DOHH2 (cell line): ENCODE data around the gene MAPK8IP1.

Experiments used
- EZH2phosphoT487 ChIP-seq: fragments of 200-600 bp; sonication (generic); IDR thresholded peaks from 2 replicates; pipeline ENCODE4 v1.6.1; 2017; ENCODE audit warnings: borderline replicate concordance, mild to moderate bottlenecking, antibody characterized with exemption, low read length, moderate library complexity, mixed read lengths
- TF ChIP-seq, protein P1 (sequence below): fragments of 200-600 bp; sonication (generic); IDR thresholded peaks from one replicate; pipeline ENCODE4 v1.5.1; 2014; ENCODE audit warnings: antibody characterized with exemption, mild to moderate bottlenecking, low read depth, low read length; ENCODE audit not compliant: poor library complexity, severe bottlenecking

DNA sequence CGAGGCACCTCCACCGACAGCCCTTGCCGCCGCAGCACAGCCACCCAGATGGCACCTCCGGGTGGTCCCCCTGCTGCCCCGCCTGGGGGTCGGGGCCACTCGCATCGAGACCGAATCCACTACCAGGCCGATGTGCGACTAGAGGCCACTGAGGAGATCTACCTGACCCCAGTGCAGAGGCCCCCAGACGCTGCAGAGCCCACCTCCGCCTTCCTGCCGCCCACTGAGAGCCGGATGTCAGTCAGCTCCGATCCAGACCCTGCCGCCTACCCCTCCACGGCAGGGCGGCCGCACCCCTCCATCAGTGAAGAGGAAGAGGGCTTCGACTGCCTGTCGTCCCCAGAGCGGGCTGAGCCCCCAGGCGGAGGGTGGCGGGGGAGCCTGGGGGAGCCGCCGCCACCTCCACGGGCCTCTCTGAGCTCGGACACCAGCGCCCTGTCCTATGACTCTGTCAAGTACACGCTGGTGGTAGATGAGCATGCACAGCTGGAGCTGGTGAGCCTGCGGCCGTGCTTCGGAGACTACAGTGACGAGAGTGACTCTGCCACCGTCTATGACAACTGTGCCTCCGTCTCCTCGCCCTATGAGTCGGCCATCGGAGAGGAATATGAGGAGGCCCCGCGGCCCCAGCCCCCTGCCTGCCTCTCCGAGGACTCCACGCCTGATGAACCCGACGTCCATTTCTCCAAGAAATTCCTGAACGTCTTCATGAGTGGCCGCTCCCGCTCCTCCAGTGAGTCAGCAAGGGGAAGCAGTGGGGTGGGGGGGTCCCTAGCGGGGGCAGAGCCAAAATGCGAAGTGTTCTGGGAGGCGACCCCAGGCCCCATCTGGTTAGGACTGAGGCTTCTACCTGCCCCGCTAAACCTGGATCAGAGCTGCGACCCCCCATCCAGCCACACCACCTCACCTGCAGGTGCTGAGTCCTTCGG lies 17.3 kb downstream of the MAPK8IP1 start:
- TF ChIP-seq, protein P1, sequence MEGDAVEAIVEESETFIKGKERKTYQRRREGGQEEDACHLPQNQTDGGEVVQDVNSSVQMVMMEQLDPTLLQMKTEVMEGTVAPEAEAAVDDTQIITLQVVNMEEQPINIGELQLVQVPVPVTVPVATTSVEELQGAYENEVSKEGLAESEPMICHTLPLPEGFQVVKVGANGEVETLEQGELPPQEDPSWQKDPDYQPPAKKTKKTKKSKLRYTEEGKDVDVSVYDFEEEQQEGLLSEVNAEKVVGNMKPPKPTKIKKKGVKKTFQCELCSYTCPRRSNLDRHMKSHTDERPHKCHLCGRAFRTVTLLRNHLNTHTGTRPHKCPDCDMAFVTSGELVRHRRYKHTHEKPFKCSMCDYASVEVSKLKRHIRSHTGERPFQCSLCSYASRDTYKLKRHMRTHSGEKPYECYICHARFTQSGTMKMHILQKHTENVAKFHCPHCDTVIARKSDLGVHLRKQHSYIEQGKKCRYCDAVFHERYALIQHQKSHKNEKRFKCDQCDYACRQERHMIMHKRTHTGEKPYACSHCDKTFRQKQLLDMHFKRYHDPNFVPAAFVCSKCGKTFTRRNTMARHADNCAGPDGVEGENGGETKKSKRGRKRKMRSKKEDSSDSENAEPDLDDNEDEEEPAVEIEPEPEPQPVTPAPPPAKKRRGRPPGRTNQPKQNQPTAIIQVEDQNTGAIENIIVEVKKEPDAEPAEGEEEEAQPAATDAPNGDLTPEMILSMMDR, result no peak
- no peak for TF ChIP-seq EZH2phosphoT487
